GM23338 (cell line): Measurements from ENCODE around the gene RHBDF2. TPM values are rescaled to one million over a fixed set of nuclear protein-coding genes. Genes with fewer than 3 reads are reported as not detected.

ENCODE experiments used
- ATAC-seq: fragments of 200-7000 bp; cut with Tn5 transposase; 3 replicates; pipeline ENCODE4 v1.9.1; 2020
- DNase-seq: peaks from one replicate; pipeline ENCODE4 v3.0.0-alpha.2; 2015; ENCODE audit warnings: low spot score
- H2AFZ ChIP-seq: fragments of 200-600 bp; sonication (generic); 2 replicates; pipeline ENCODE4 v1.8.0; 2016; ENCODE audit warnings: antibody characterized with exemption, mild to moderate bottlenecking, moderate library complexity
- H3F3A ChIP-seq: fragments of 200-600 bp; sonication (generic); replicated peaks from 2 replicates; pipeline ENCODE4 v1.8.0; 2017; ENCODE audit warnings: antibody characterized with exemption, mixed run types, low read depth
- H3K27ac ChIP-seq: fragments of 200-600 bp; sonication (generic); 2 replicates; pipeline ENCODE4 v1.6.1; 2016; ENCODE audit warnings: low read depth
- H3K27me3 ChIP-seq: fragments of 200-600 bp; sonication (generic); 2 replicates; pipeline ENCODE4 v1.8.0; 2016; ENCODE audit warnings: mild to moderate bottlenecking, mixed run types, moderate library complexity; ENCODE audit not compliant: insufficient read depth
- H3K36me3 ChIP-seq: fragments of 200-600 bp; sonication (generic); 2 replicates; pipeline ENCODE4 v1.8.0; 2016; ENCODE audit warnings: mild to moderate bottlenecking; ENCODE audit not compliant: insufficient read depth
- H3K4me1 ChIP-seq: fragments of 200-600 bp; sonication (generic); 2 replicates; pipeline ENCODE4 v1.8.0; 2016; ENCODE audit warnings: mild to moderate bottlenecking, moderate library complexity; ENCODE audit not compliant: insufficient read depth
- H3K4me2 ChIP-seq: fragments of 200-600 bp; sonication (generic); 2 replicates; pipeline ENCODE4 v1.7.1; 2017; ENCODE audit warnings: mixed run types
- H3K4me3 ChIP-seq: fragments of 200-600 bp; sonication (generic); 2 replicates; pipeline ENCODE4 v1.6.1; 2016; ENCODE audit warnings: mixed run types
- H3K79me2 ChIP-seq: fragments of 200-600 bp; sonication (generic); replicated peaks from 2 replicates; pipeline ENCODE4 v1.8.0; 2017; ENCODE audit warnings: mild to moderate bottlenecking; ENCODE audit not compliant: insufficient read depth
- H3K9me2 ChIP-seq: fragments of 200-600 bp; sonication (generic); 2 replicates; pipeline ENCODE4 v1.8.0; 2017; ENCODE audit not compliant: insufficient read depth
- H4K20me1 ChIP-seq: fragments of 200-600 bp; sonication (generic); replicated peaks from 2 replicates; pipeline ENCODE4 v1.8.0; 2017; ENCODE audit warnings: mild to moderate bottlenecking; ENCODE audit not compliant: insufficient read depth
- H3K27ac Mint-ChIP-seq: 2 replicates; pipeline ENCODE4 v1.8.0; 2020; ENCODE audit warnings: inconsistent platforms, mild to moderate bottlenecking, moderate library complexity, mixed read lengths
- H3K27me3 Mint-ChIP-seq: 3 replicates; pipeline ENCODE4 v1.8.0; 2022; ENCODE audit warnings: low read depth, mild to moderate bottlenecking, moderate library complexity, mixed read lengths, inconsistent platforms; ENCODE audit not compliant: insufficient read depth, poor library complexity
- H3K36me3 Mint-ChIP-seq: 3 replicates; pipeline ENCODE4 v1.8.0; 2021; ENCODE audit warnings: low read depth, mild to moderate bottlenecking, inconsistent platforms, moderate library complexity, mixed read lengths
- H3K4me1 Mint-ChIP-seq: 3 replicates; pipeline ENCODE4 v1.8.0; 2020; ENCODE audit warnings: mild to moderate bottlenecking, inconsistent platforms, mixed read lengths
- H3K4me3 Mint-ChIP-seq: 3 replicates; pipeline ENCODE4 v1.8.0; 2021; ENCODE audit warnings: moderate library complexity, mild to moderate bottlenecking, inconsistent platforms, mixed read lengths
- H3K9me3 Mint-ChIP-seq: 3 replicates; pipeline ENCODE4 v1.8.0; 2020; ENCODE audit warnings: moderate library complexity, mild to moderate bottlenecking, inconsistent platforms, mixed read lengths
- CREB1 ChIP-seq: fragments of 250-450 bp; sonication (Bioruptor Pico); IDR thresholded peaks from 2 replicates; pipeline ENCODE4 v1.5.0; 2020; ENCODE audit warnings: low read depth, mild to moderate bottlenecking, moderate library complexity
- CTCF ChIP-seq, 2 experiments: fragments of 200-600 bp in 1 of 2; sonication (generic) in 1 of 2; conservative IDR thresholded peaks; 2 replicates each; pipeline versions ENCODE4 v1.5.1 to v1.6.1; 2016 to 2017; ENCODE audit warnings: antibody characterized with exemption in 2 of 2, low read depth in 2 of 2, mild to moderate bottlenecking in 2 of 2, moderate library complexity in 1 of 2
- ETS1 ChIP-seq: IDR thresholded peaks from 2 replicates; pipeline ENCODE4 v1.6.1; 2016; ENCODE audit warnings: antibody characterized with exemption
- EZH2 ChIP-seq: fragments of 200-600 bp; sonication (generic); IDR thresholded peaks from one replicate; pipeline ENCODE4 v1.8.0; 2017; ENCODE audit warnings: antibody characterized with exemption, mild to moderate bottlenecking, low read depth; ENCODE audit not compliant: unreplicated experiment
- EZH2phosphoT487 ChIP-seq: fragments of 200-600 bp; sonication (generic); IDR thresholded peaks from one replicate; pipeline ENCODE4 v1.8.1; 2018; ENCODE audit warnings: antibody characterized with exemption; ENCODE audit not compliant: unreplicated experiment
- JUNB ChIP-seq: IDR thresholded peaks from one replicate; pipeline ENCODE4 v1.6.1; 2016; ENCODE audit warnings: antibody characterized with exemption; ENCODE audit not compliant: unreplicated experiment
- NANOG ChIP-seq: IDR thresholded peaks from 2 replicates; pipeline ENCODE4 v1.6.1; 2016; ENCODE audit warnings: antibody characterized with exemption, borderline replicate concordance
- POLR2AphosphoS5 ChIP-seq: IDR thresholded peaks from 2 replicates; pipeline ENCODE4 v1.6.1; 2016; ENCODE audit warnings: antibody characterized with exemption, low read depth
- REST ChIP-seq: IDR thresholded peaks from one replicate; pipeline ENCODE4 v1.6.1; 2018; ENCODE audit warnings: antibody characterized with exemption; ENCODE audit not compliant: unreplicated experiment
- STAT1 ChIP-seq: IDR thresholded peaks from one replicate; pipeline ENCODE4 v1.6.1; 2016; ENCODE audit warnings: antibody characterized with exemption; ENCODE audit not compliant: unreplicated experiment
- ZNF114 ChIP-seq: fragments of 250-450 bp; sonication (Bioruptor Pico); IDR thresholded peaks from 2 replicates; pipeline ENCODE4 v1.5.0; 2020; ENCODE audit warnings: mild to moderate bottlenecking, moderate library complexity
- ZNF331 ChIP-seq: fragments of 250-450 bp; sonication (Bioruptor Pico); IDR thresholded peaks from 2 replicates; pipeline ENCODE4 v1.5.0; 2020; ENCODE audit warnings: low read depth, mild to moderate bottlenecking, moderate library complexity
- ZNF462 ChIP-seq: fragments of 250-450 bp; sonication (Bioruptor Pico); IDR thresholded peaks from 2 replicates; pipeline ENCODE4 v1.5.0; 2020; ENCODE audit warnings: mild to moderate bottlenecking, moderate library complexity
- polyA plus RNA-seq: library from polyadenylated mRNA; unstranded; fragments of >200 nt; fragmentation: Nextera tagmentation; extraction: Ambion mirVana; gene quantifications from 2 replicates; pipeline ENCODE4 v1.2.1, GENCODE V29; 2016
- total RNA-seq: library from RNA; depleted of rRNA; stranded (reverse); fragments of >200 nt; shearing (Covaris generic); gene quantifications from 2 replicates; pipeline ENCODE4 v1.2.3, GENCODE V29; 2014

The RHBDF2 gene
- total and polyA plus RNA-seq, 2 experiments from 2014 or later, result 9.4 to 29.5 TPM

GRCh38 chr17:76527430-76528111, 26.3 kb upstream of the RHBDF2 start:
- Histone ChIP-seq H3K4me2 (no peak overlapping the region), H2AFZ (peak overlapping the region; percentile 74), H3K79me2 (no peaks in the 10 kb centered on the region), H3K36me3 (no peaks in the 10 kb centered on the region), H3K9me2 (no peaks in the 10 kb centered on the region), H3K4me3 (0 out of 2 replicates have a peak overlapping the region, but pooled peaks have one; percentile 17), H3K27ac (no peak overlapping the region), H3K27me3 (peaks cover 5% of the 10 kb centered on the region; the same call in 1 of the 2 replicates), H3K4me1 (peaks cover 9% of the 10 kb centered on the region; the same call in 1 of the 2 replicates), H4K20me1 (no peaks in the 10 kb centered on the region), H3F3A (0 out of 2 replicates have a peak, but pooled peaks cover 5% of the 10 kb centered on the region)
- Mint-ChIP-seq H3K36me3 (no peaks in the 10 kb centered on the region), H3K4me3 (no peak overlapping the region), H3K27ac (no peak overlapping the region), H3K4me1 (peaks cover 31% of the 10 kb centered on the region), H3K27me3 (peaks cover 21% of the 10 kb centered on the region), H3K9me3 (no peaks in the 10 kb centered on the region)
- ATAC-seq, result peak; percentile 45
- no peak for TF ChIP-seq EZH2
- TF ChIP-seq ZNF114 (CRISPR knock-in tag), result no peak
- TF ChIP-seq JUNB, result no peak
- TF ChIP-seq ZNF331 (CRISPR knock-in tag), result no peak
- no peak for TF ChIP-seq STAT1
- no peak for TF ChIP-seq POLR2AphosphoS5
- no peak for TF ChIP-seq NANOG
- no peak for TF ChIP-seq ETS1
- TF ChIP-seq ZNF462, result no peak
- TF ChIP-seq CTCF (conservative IDR thresholded peaks at IDR 0.05; ENCODE audit: low read depth in 2 of 2), result no peak; a peak in 1 of 4 replicates
- TF ChIP-seq REST, result no peak
- no peak for TF ChIP-seq CREB1 (CRISPR knock-in tag)
- no peak for TF ChIP-seq EZH2phosphoT487
- DNase-seq, result peak; percentile 85
